Prostate gland (tissue), 2 donors: Measurements from ENCODE around the gene AGBL4. TPM values are rescaled to one million over a fixed set of nuclear protein-coding genes. Genes with fewer than 3 reads are reported as not detected.
"Not testable (repeated sequence)": the region's sequence is repeated elsewhere in the genome, so short reads cannot be mapped to it uniquely, and the experiment has no call there.

ENCODE experiments used
- DNase-seq: peaks from one replicate; pipeline ENCODE4 v3.0.0-alpha.2; 2019; ENCODE audit warnings: low spot score
- H3K27ac ChIP-seq, 2 donors: fragments of 200-600 bp; sonication (generic); 2 replicates each; pipeline ENCODE4 v1.5.1; 2017 to 2019
- H3K27me3 ChIP-seq: fragments of 200-600 bp; sonication (generic); replicated peaks from 2 replicates; pipeline ENCODE4 v1.5.1; 2019; ENCODE audit not compliant: insufficient read depth
- H3K36me3 ChIP-seq, 2 donors: fragments of 200-600 bp; sonication (generic); 1 replicate in 1 of 2; 2 replicates in 1 of 2; pipeline versions ENCODE4 v1.5.1 to v1.8.1; 2017 to 2019
- H3K4me1 ChIP-seq: fragments of 200-600 bp; sonication (generic); replicated peaks from 2 replicates; pipeline ENCODE4 v1.5.1; 2019
- H3K4me3 ChIP-seq, 2 donors: fragments of 200-600 bp; sonication (generic); 2 replicates each; pipeline ENCODE4 v1.5.1; 2017 to 2019
- H3K9me3 ChIP-seq: fragments of 200-600 bp; sonication (generic); 2 replicates; pipeline ENCODE4 v1.5.1; 2017
- POLR2A ChIP-seq: fragments of 450-650 bp; IDR thresholded peaks from one replicate; pipeline ENCODE4 v1.6.1; 2016; ENCODE audit warnings: antibody characterized with exemption, mild to moderate bottlenecking
- POLR2AphosphoS5 ChIP-seq: sonication (generic); formaldehyde crosslinking; IDR thresholded peaks from one replicate; pipeline ENCODE4 v1.6.1; 2017; ENCODE audit warnings: antibody characterized with exemption
- WGBS: methylation state at CpG from one replicate; pipeline ENCODE4 v1.1.5; 2018; 5-methylcytosine and 5-hydroxymethylcytosine counted together
- intact Hi-C: fragments of 100-400 bp; cut with DNase I; formaldehyde crosslinking; loops from one replicate; pipeline ENCODE4 v1.14.2; 2022
- total RNA-seq, 2 donors: library from RNA; depleted of rRNA; stranded (reverse); fragments of >200 nt; gene quantifications; one replicate each; pipeline ENCODE4 v1.1.0, GENCODE V29; 2016
- TF ChIP-seq, protein P1 (sequence below), 4 experiments: fragments of 200-600 bp in 2 of 4; fragments of 450-650 bp in 2 of 4; sonication (generic) in 2 of 4; IDR thresholded peaks; 1 replicate in 3 of 4; 2 replicates in 1 of 4; pipeline ENCODE4 v1.5.1; 2016 to 2019; ENCODE audit warnings: antibody characterized with exemption in 4 of 4, mild to moderate bottlenecking in 2 of 4, moderate library complexity in 2 of 4

Gene AGBL4
- total RNA-seq, 2 donors from 2014 or later = 0.82 to 2.7 TPM

- TF ChIP-seq POLR2A (no peak), POLR2AphosphoS5 (no peak)
- H3K27me3 ChIP-seq = no peaks in the 10 kb centered on the region
- no peaks in the 10 kb centered on the region for H3K4me1 ChIP-seq
- H3K9me3 ChIP-seq = no peaks in the 10 kb centered on the region
- H3K36me3 ChIP-seq = no peaks in the 10 kb centered on the region
- no peak overlapping the region for H3K27ac ChIP-seq
- 47% methylated on average over 4 of the region's 4 CpGs for WGBS
- H3K4me3 ChIP-seq = no peak overlapping the region
- DNase-seq = no peak
- intact Hi-C loops = no loop called here
Observed at GRCh38 chr1:49339043-49339442, 684.7 kb downstream of the AGBL4 start.

DNA sequence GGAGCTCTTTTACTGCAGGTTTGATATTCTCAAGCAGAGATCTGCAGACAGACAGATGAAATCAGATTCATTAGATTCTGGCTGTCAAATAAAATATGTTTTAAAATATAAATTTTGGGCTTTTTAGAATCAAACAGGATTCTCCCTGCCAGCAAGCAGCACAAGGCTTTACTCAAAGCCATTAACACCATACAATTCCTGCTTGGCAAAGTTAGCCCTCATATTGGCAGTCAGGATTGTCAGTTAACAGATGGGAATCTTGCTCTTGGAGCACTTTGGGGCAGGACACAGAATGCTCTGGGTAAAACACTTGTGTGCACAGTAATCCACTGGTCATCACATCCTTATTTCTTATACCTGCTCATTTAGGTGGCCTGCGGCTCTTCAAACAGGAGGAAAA is 686.5 kb downstream of the AGBL4 start:
- no peaks in the 10 kb centered on the region for H3K4me1 ChIP-seq
- H3K9me3 ChIP-seq = no peaks in the 10 kb centered on the region
- intact Hi-C loops = no loop called here
- no peak overlapping the region for H3K4me3 ChIP-seq
- TF ChIP-seq POLR2AphosphoS5 = no peak
- TF ChIP-seq, protein P1, sequence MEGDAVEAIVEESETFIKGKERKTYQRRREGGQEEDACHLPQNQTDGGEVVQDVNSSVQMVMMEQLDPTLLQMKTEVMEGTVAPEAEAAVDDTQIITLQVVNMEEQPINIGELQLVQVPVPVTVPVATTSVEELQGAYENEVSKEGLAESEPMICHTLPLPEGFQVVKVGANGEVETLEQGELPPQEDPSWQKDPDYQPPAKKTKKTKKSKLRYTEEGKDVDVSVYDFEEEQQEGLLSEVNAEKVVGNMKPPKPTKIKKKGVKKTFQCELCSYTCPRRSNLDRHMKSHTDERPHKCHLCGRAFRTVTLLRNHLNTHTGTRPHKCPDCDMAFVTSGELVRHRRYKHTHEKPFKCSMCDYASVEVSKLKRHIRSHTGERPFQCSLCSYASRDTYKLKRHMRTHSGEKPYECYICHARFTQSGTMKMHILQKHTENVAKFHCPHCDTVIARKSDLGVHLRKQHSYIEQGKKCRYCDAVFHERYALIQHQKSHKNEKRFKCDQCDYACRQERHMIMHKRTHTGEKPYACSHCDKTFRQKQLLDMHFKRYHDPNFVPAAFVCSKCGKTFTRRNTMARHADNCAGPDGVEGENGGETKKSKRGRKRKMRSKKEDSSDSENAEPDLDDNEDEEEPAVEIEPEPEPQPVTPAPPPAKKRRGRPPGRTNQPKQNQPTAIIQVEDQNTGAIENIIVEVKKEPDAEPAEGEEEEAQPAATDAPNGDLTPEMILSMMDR (IDR thresholded peaks at IDR 0.05) = no peak
- TF ChIP-seq POLR2A = no peak
- 96% methylated on average over 1 of the region's 1 CpG for WGBS
- no peaks in the 10 kb centered on the region for H3K36me3 ChIP-seq
- no peaks in the 10 kb centered on the region for H3K27me3 ChIP-seq
- H3K27ac ChIP-seq = no peak overlapping the region
- no peak for DNase-seq

- no peak for DNase-seq
- Histone ChIP-seq H3K9me3 (no peaks in the 10 kb centered on the region), H3K4me1 (no peaks in the 10 kb centered on the region), H3K27me3 (no peaks in the 10 kb centered on the region), H3K36me3 (no peaks in the 10 kb centered on the region), H3K4me3 (no peak overlapping the region), H3K27ac (no peak overlapping the region)
- intact Hi-C loops = no loop called here
- TF ChIP-seq POLR2A (no peak), POLR2AphosphoS5 (no peak)
- TF ChIP-seq, protein P1 (IDR thresholded peaks at IDR 0.05) = no peak
- WGBS = 41% methylated on average over 2 of the region's 2 CpGs
Observed at GRCh38 chr1:49333906-49334305, 689.8 kb downstream of the AGBL4 start.

- Histone ChIP-seq H3K36me3 (no peaks in the 10 kb centered on the region), H3K4me1 (no peaks in the 10 kb centered on the region), H3K4me3 (no peak overlapping the region), H3K27me3 (no peaks in the 10 kb centered on the region), H3K9me3 (no peaks in the 10 kb centered on the region), H3K27ac (no peak overlapping the region)
- DNase-seq = no peak
- TF ChIP-seq POLR2AphosphoS5 = no peak
- 93% methylated on average over 16 of the region's 17 CpGs for WGBS
- intact Hi-C loops = no loop called here
Observed at GRCh38 chr1:49331066-49331852, 692.5 kb downstream of the AGBL4 start.

- DNase-seq = no peak
- Histone ChIP-seq H3K4me3 (no peak overlapping the region), H3K27me3 (no peaks in the 10 kb centered on the region), H3K9me3 (no peaks in the 10 kb centered on the region), H3K4me1 (no peaks in the 10 kb centered on the region), H3K27ac (no peak overlapping the region), H3K36me3 (no peaks in the 10 kb centered on the region)
- intact Hi-C loops = no loop called here
- WGBS = 86% methylated on average over 2 of the region's 2 CpGs
- TF ChIP-seq, protein P1 (IDR thresholded peaks at IDR 0.05) = no peak
- no peak for TF ChIP-seq POLR2A
- no peak for TF ChIP-seq POLR2AphosphoS5
Observed at GRCh38 chr1:49323925-49324540, 699.7 kb downstream of the AGBL4 start.

DNA sequence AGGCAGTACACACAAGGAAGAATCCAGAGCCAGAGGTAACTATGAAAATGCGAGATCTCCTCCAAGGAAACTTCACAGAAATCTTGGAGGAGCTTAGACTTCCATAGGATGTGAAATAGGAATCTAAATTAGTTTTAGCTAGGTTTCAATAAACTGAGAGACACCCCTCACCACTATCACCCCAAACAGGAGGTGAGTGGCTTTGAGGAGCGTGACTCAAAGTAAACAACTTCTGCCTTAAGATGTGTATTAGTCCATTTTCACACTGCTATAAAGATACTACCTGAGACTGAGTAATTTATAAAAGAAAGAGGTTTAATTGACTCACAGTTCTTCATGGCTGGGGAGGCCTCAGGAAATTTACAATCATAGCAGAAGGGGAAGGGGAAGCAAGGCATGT is 703.3 kb downstream of the AGBL4 start:
- H3K4me1 ChIP-seq, H3K4me3 ChIP-seq, H3K9me3 ChIP-seq, intact Hi-C loops, H3K36me3 ChIP-seq, H3K27ac ChIP-seq, DNase-seq, H3K27me3 ChIP-seq: not testable (repeated sequence)
- 91% methylated on average over 2 of the region's 2 CpGs for WGBS
